Sigmoid colon (tissue), 7 donors: ENCODE results near the gene TRIM24. TPM values are rescaled to one million over a fixed set of nuclear protein-coding genes. Genes with fewer than 3 reads are reported as not detected.

Experiments used
- DNase-seq: peaks from one replicate; pipeline ENCODE4 v3.0.0-alpha.2; 2019
- H3K27ac ChIP-seq, 4 donors: fragments of 200-600 bp; sonication (generic); one replicate each; pipeline ENCODE4 v1.5.1; 2016 to 2019; ENCODE audit warnings: mild to moderate bottlenecking in 1 of 4
- H3K27me3 ChIP-seq, 3 donors: fragments of 200-600 bp; sonication (generic); one replicate each; pipeline ENCODE4 v1.5.1; 2019; ENCODE audit warnings: mild to moderate bottlenecking in 1 of 3
- H3K36me3 ChIP-seq, 4 donors: fragments of 200-600 bp; sonication (generic); one replicate each; pipeline ENCODE4 v1.5.1; 2016 to 2019
- H3K4me1 ChIP-seq, 4 donors: fragments of 200-600 bp; sonication (generic); one replicate each; pipeline ENCODE4 v1.5.1; 2017 to 2019
- H3K4me3 ChIP-seq, 4 donors: fragments of 200-600 bp; sonication (generic); one replicate each; pipeline ENCODE4 v1.5.1; 2017 to 2019; ENCODE audit warnings: mild to moderate bottlenecking in 2 of 4, moderate library complexity in 1 of 4
- H3K9me3 ChIP-seq, 4 donors: fragments of 200-600 bp in 3 of 4; sonication (generic) in 3 of 4; one replicate each; pipeline versions ENCODE4 v1.5.1 to v1.6.1; 2013 to 2019
- CTCF ChIP-seq, 4 experiments: fragments of 450-650 bp in 3 of 4; fragments of 200-600 bp in 1 of 4; IDR thresholded peaks; one replicate each; pipeline ENCODE4 v1.5.1; 2016 to 2019; ENCODE audit warnings: antibody characterized with exemption in 4 of 4, mild to moderate bottlenecking in 3 of 4, moderate library complexity in 2 of 4
- EP300 ChIP-seq, 4 donors: sonication (generic); formaldehyde crosslinking; IDR thresholded peaks; one replicate each; pipeline ENCODE4 v1.6.1; 2017; ENCODE audit warnings: antibody characterized with exemption in 4 of 4
- POLR2A ChIP-seq, 2 donors: fragments of 450-650 bp; IDR thresholded peaks; one replicate each; pipeline ENCODE4 v1.6.1; 2016; ENCODE audit warnings: antibody characterized with exemption in 2 of 2, mild to moderate bottlenecking in 2 of 2, moderate library complexity in 2 of 2
- POLR2AphosphoS5 ChIP-seq, 4 donors: sonication (generic); formaldehyde crosslinking; IDR thresholded peaks; one replicate each; pipeline ENCODE4 v1.6.1; 2017; ENCODE audit warnings: antibody characterized with exemption in 4 of 4
- WGBS, 2 donors: extraction: QIAGEN DNeasy Blood & Tissue Kit; methylation state at CpG; one replicate each; pipeline ENCODE4 v1.1.7; 2013; 5-methylcytosine and 5-hydroxymethylcytosine counted together
- intact Hi-C: fragments of 100-400 bp; cut with DNase I; formaldehyde crosslinking; loops from one replicate; pipeline ENCODE4 v1.15.1; 2023
- polyA plus RNA-seq, 3 donors: library from polyadenylated mRNA; stranded (reverse); fragments of 200-250 nt; gene quantifications; one replicate each; pipeline ENCODE4 v1.2.3, GENCODE V29; 2013
- total RNA-seq, 4 donors: library from RNA; depleted of rRNA; stranded (reverse); fragments of >200 nt; gene quantifications; one replicate each; pipeline ENCODE4 v1.1.0, GENCODE V29; 2016
- donor health status: healthy with polysubstance abuse.
- donor health status: Bipolar disorder and iron deficiency.
- donor health status: healthy.

TRIM24 gene
- total and polyA plus RNA-seq, 7 donors: 6.0 to 13.2 (median 11.4) TPM

- no peak for TF ChIP-seq POLR2AphosphoS5 (IDR thresholded peaks at IDR 0.05)
- TF ChIP-seq POLR2A (IDR thresholded peaks at IDR 0.05): no peak
- TF ChIP-seq CTCF (IDR thresholded peaks at IDR 0.05): no peak
- TF ChIP-seq EP300 (IDR thresholded peaks at IDR 0.05): no peak
- H3K36me3 ChIP-seq: peaks cover 0 to 93% (median 27%) of the 10 kb centered on the region in 4 donors
Measured at GRCh38 chr7:138563808-138564207, 103.7 kb downstream of the TRIM24 start.

GRCh38 chr7:138564365-138564764 is 104.3 kb downstream of the TRIM24 start:
- H3K9me3 ChIP-seq: peaks cover 0 to 22% (median 5%) of the 10 kb centered on the region in 4 donors
- intact Hi-C loops: no loop called here
- no peaks in the 10 kb centered on the region for H3K4me1 ChIP-seq
- H3K27ac ChIP-seq: no peak overlapping the region
- no peak overlapping the region for H3K4me3 ChIP-seq
- TF ChIP-seq POLR2AphosphoS5 (IDR thresholded peaks at IDR 0.05) (no peak), CTCF (IDR thresholded peaks at IDR 0.05) (no peak), POLR2A (IDR thresholded peaks at IDR 0.05) (no peak), EP300 (IDR thresholded peaks at IDR 0.05) (no peak)
- no peaks in the 10 kb centered on the region for H3K27me3 ChIP-seq
- H3K36me3 ChIP-seq: peaks cover 0 to 93% (median 30%) of the 10 kb centered on the region in 4 donors
- 86 to 90% methylated on average over 5 of the region's 5 CpGs for WGBS, 2 donors
- no peak for DNase-seq

More at GRCh38 chr7:138563808-138564207, 103.7 kb downstream of the TRIM24 start:
- Histone ChIP-seq H3K27me3 (no peaks in the 10 kb centered on the region), H3K4me3 (no peak overlapping the region), H3K9me3 (peaks cover 0 to 24% (median 5%) of the 10 kb centered on the region in 4 donors), H3K4me1 (no peaks in the 10 kb centered on the region), H3K27ac (no peak overlapping the region)
- intact Hi-C loops: no loop called here
- WGBS, 2 donors: 91 to 94% methylated on average over 4 of the region's 4 CpGs
- no peak for DNase-seq

GRCh38 chr7:138565071-138565450 is 105.0 kb downstream of the TRIM24 start:
- WGBS, 2 donors: 96 to 97% methylated on average over 8 of the region's 8 CpGs
- Histone ChIP-seq H3K4me3 (no peak overlapping the region), H3K4me1 (no peaks in the 10 kb centered on the region), H3K27me3 (no peaks in the 10 kb centered on the region), H3K36me3 (peaks cover 0 to 92% (median 31%) of the 10 kb centered on the region in 4 donors), H3K27ac (no peak overlapping the region), H3K9me3 (peaks cover 0 to 22% (median 5%) of the 10 kb centered on the region in 4 donors)
- TF ChIP-seq POLR2A (IDR thresholded peaks at IDR 0.05) (no peak), EP300 (IDR thresholded peaks at IDR 0.05) (no peak)
- no peak for DNase-seq
- intact Hi-C loops: no loop called here

GRCh38 chr7:138565451-138566114 is 105.5 kb downstream of the TRIM24 start:
- peaks cover 0 to 22% (median 5%) of the 10 kb centered on the region in 4 donors for H3K9me3 ChIP-seq
- no peak overlapping the region for H3K27ac ChIP-seq
- 97 to 98% methylated on average over 8 of the region's 8 CpGs for WGBS, 2 donors
- DNase-seq: no peak
- TF ChIP-seq POLR2A (IDR thresholded peaks at IDR 0.05): no peak
- TF ChIP-seq CTCF (IDR thresholded peaks at IDR 0.05): no peak
- TF ChIP-seq POLR2AphosphoS5 (IDR thresholded peaks at IDR 0.05): no peak
- no peak for TF ChIP-seq EP300 (IDR thresholded peaks at IDR 0.05)
- intact Hi-C loops: no loop called here
- no peaks in the 10 kb centered on the region for H3K27me3 ChIP-seq
- no peaks in the 10 kb centered on the region for H3K4me1 ChIP-seq
- no peak overlapping the region for H3K4me3 ChIP-seq
- peaks cover 0 to 92% (median 29%) of the 10 kb centered on the region in 4 donors for H3K36me3 ChIP-seq

GRCh38 chr7:138568655-138569054 is 108.6 kb downstream of the TRIM24 start:
- intact Hi-C loops: no loop called here
- H3K4me3 ChIP-seq: no peak overlapping the region
- no peak for TF ChIP-seq POLR2AphosphoS5 (IDR thresholded peaks at IDR 0.05)
- TF ChIP-seq EP300 (IDR thresholded peaks at IDR 0.05): no peak
- no peak for TF ChIP-seq POLR2A (IDR thresholded peaks at IDR 0.05)
- no peak for TF ChIP-seq CTCF (IDR thresholded peaks at IDR 0.05)
- H3K4me1 ChIP-seq: no peaks in the 10 kb centered on the region
- WGBS, 2 donors: 98% methylated on average over 2 of the region's 2 CpGs
- DNase-seq: no peak
- H3K9me3 ChIP-seq: peaks cover 0 to 22% (median 5%) of the 10 kb centered on the region in 4 donors
- H3K27me3 ChIP-seq: no peaks in the 10 kb centered on the region
- no peak overlapping the region for H3K27ac ChIP-seq
- H3K36me3 ChIP-seq: peaks cover 0 to 92% (median 23%) of the 10 kb centered on the region in 4 donors
